Spleen (tissue), 7 donors: ENCODE data around the gene MAGI2.

Source experiments
- CTCF ChIP-seq, 11 experiments: fragments of 200-600 bp in 7 of 11; fragments of 450-650 bp in 4 of 11; sonication (generic) in 4 of 11; IDR thresholded peaks in 8 of 11; conservative IDR thresholded peaks in 3 of 11; 1 replicate in 7 of 11; 2 replicates in 4 of 11; pipeline versions ENCODE4 v1.4.0 to v1.8.0; 2016 to 2021; ENCODE audit warnings: antibody characterized with exemption in 11 of 11, inconsistent platforms in 4 of 11, mild to moderate bottlenecking in 1 of 11
- POLR2A ChIP-seq, 3 donors: fragments of 450-650 bp; IDR thresholded peaks; one replicate each; pipeline ENCODE4 v1.5.1; 2017; ENCODE audit warnings: antibody characterized with exemption in 3 of 3, mild to moderate bottlenecking in 1 of 3
- donor health status: DM: no; HTN: no; CAD: no; lungs with moderate emphysema.
- donor health status: DM: no; HTN: no; CAD: no.
- donor health status: DM: no; HTN: no; CAD: no.

GRCh38 chr7:78487464-78487863, 966.0 kb downstream of the MAGI2 start:
- TF ChIP-seq POLR2A (IDR thresholded peaks at IDR 0.05), result no peak
- TF ChIP-seq CTCF (IDR thresholded peaks at IDR 0.05 in 8 of 11, conservative IDR thresholded peaks at IDR 0.05 in 3 of 11), result no peak
